ENCODE results near the gene SLFNL1.

GRCh38 chr1:40985875-40986274 lies 35.6 kb downstream of the SLFNL1 start:
- TF ChIP-seq CTCF (IDR thresholded peaks at IDR 0.05) (no peak), POLR2A (IDR thresholded peaks at IDR 0.05) (no peak)
